GM10266 (cell line): ENCODE data around the gene APLN.

Experiments
- DNase-seq: peaks from one replicate; pipeline ENCODE4 v3.0.0; 2012; ENCODE audit errors: extremely low spot score
- TF ChIP-seq, protein P1 (sequence below): IDR thresholded peaks from 2 replicates; pipeline ENCODE4 v1.5.1; 2012; ENCODE audit warnings: mild to moderate bottlenecking, low read depth; ENCODE audit not compliant: control insufficient read depth, insufficient read depth; ENCODE audit errors: missing control alignments

The APLN gene

DNA sequence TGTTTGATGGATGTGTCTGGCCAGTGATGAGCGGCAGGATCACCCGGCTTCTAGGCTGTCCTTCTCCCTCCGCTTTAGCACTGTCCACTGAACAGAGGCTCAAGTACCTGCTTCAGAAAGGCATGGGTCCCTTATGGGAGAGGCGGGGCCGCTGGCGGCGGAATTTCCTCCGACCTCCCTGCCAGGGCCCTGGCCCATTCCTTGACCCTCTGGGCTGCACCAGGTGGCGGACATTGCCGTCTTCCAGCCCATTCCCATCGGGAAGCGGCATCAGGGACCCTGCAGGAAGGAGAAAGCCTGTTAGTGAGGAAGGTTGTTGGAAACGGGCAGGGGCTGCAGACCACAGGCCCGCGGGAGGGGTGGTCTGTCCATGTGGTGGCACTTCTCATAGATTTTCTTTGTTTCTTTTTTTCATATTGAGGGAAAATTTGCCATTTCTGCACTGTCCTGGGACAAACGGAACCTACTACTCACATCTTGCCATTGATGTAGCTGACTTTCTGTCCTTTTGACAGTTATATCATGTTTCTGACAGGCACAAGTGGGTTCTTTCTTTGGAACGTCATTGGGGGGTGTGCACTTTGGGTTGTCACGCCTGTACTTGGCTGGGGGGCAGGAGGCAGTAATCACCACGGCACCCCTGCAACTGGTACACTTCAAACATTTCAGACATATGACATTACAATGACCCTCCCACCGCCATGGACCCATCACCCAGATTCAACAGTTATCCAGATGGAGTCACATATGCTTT, 6.1 kb downstream of the APLN start:
- DNase-seq, result no peak
- TF ChIP-seq, protein P1, sequence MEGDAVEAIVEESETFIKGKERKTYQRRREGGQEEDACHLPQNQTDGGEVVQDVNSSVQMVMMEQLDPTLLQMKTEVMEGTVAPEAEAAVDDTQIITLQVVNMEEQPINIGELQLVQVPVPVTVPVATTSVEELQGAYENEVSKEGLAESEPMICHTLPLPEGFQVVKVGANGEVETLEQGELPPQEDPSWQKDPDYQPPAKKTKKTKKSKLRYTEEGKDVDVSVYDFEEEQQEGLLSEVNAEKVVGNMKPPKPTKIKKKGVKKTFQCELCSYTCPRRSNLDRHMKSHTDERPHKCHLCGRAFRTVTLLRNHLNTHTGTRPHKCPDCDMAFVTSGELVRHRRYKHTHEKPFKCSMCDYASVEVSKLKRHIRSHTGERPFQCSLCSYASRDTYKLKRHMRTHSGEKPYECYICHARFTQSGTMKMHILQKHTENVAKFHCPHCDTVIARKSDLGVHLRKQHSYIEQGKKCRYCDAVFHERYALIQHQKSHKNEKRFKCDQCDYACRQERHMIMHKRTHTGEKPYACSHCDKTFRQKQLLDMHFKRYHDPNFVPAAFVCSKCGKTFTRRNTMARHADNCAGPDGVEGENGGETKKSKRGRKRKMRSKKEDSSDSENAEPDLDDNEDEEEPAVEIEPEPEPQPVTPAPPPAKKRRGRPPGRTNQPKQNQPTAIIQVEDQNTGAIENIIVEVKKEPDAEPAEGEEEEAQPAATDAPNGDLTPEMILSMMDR, result no peak

DNA sequence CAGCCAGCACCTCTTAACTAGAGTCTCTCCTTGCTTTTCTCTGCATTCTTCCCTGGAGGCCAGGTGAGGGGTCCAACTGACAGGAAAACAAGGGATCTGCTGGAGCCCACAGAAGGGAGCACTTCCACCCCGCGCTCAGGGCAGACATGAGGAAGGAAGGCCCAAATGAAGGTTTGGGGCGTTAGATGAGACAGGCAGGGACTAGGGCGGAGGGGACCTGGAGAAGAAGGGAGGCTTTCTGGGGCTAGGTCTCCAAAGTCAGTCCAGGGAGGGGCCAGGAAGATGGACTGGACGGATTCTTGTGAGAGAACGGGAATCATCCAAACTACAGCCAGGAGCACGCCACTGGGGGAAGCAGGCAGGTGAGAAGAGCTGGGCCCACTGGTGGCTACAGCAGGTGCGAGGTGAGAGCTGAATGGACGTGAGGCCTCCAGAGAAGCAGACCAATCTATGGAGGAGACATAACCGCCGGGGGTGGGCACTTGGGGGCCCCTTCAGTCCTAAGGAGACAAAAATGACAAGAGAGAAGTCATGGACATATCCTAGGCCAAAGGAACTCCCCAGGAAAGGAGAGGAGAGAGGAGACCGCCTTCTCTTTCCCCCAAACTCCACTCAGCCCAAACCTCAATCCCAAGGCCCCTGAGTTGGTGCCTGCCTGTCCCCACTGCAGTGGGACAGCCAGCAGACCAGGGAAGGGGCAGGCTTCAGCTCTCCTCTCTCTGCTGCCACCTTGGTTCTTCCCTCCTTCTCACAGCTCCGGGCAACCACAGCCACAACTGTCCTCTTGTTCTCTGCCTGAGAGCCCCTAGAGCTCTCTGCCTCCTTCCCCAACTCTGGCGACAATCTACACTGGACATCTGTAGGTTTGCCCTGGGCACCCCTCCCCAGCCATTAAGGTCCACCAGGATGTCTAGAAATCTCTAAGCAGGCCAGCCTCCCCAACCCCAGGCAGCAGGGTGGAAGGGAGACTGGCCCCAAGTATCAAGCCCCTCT, 7.0 kb downstream of the APLN start:
- DNase-seq, result no peak
- TF ChIP-seq, protein P1, result no peak

DNA sequence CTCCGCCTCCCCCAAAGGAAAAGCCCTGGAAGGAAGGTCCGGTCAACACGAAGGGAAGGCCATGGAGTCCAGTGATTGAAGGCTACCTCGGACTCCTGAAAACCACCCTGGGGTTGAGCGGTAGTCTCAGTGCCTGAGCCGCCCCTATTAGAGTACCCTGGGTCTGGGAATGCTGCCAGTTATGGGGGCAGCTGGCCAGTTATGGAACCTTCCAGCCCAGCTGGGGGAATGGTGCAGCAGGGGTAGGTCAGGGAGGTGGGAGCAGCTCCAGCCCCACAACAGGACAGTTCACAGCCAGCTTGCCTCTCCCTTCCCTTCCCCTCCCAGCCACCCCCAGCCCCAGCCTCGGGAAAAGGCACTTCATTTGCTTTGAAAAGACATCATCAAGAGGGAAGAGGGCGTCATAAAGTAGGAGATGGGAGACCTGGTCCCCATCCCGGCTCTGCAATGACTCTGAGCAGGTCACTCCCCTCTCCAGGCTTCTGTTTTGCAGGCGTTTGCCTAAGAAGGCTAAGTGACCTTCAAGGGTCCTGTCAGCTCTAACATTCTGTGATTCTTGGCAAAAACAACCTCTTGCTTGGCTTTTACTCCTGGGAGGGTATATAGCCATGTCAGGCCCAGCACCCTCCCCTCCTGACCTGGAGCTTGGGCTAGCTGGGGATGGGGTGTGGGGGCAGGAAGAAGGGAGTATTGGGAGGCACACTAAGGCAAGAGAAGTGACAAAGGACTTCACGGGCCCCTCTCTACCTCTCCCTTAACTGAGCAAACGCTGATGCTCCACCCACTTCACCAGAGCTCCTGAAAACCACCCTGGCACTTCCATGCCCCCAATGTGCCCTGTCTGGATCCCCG, 8.0 kb downstream of the APLN start:
- DNase-seq, result no peak
- TF ChIP-seq, protein P1, result no peak

DNA sequence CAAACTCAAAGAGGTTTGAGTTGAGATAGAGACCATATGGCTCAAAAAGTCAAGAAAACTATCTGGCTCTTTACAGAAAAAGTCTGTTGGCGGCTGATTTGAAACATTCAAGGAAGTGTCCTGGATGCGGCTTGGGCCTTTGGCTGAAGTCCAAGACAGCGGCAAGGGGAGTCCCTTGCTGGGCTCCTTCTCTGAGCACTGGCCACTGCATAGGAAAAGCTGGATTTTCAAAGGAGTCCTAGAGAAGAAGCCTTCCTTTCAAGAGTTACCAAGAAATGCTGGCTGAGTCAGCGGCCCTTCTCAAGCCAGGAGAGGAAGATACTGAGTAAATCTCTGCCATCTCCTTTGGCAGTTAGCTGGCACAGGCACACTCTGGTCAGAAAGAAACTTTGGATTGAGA, 12.1 kb downstream of the APLN start:
- no peak for DNase-seq
- TF ChIP-seq, protein P1, result no peak

DNA sequence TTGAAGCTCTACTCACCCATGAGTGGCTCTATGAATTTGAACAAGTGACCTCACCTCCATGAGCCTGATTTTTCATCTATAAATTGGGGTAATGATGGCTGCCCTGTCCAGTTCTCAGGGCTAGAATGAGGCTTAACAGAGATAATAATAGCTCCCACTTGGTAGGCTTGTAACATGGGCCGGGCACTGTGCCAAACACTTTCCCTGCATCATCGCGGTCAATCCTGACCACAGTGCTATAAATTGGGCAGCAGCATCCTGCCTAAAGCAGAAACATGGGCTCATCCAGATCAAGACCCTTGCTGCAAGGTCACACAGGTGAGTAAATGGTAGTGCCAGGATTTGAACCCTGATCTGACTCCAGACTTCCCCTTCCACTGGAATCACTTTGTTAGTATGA, 12.8 kb downstream of the APLN start:
- DNase-seq, result no peak

DNA sequence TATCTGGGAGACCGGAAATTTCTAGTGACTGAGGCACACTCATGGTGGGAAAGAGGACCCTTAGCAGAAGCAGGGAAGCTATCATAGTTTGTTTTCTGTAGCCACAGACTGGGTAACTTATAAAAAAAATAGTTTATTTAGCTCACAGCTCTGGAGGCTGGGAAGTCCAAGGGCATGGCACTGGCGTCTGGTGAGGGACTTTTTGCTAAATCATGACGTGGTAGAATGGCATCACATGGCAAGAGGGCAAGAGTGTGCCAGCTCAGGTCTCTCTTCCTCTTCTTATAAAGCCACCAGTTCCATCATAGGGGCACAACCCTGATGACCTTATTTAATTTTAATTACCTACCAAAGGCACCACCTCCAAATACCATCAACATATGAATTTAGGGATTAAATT, 13.3 kb downstream of the APLN start:
- TF ChIP-seq, protein P1, result no peak
- no peak for DNase-seq

More for the DNA sequence above, 12.8 kb downstream of the APLN start:
- TF ChIP-seq, protein P1, result no peak
